C4-2B (cell line): ENCODE measurements around the gene IL11.

Experiments used
- CTCF ChIP-seq: fragments of 450-650 bp; conservative IDR thresholded peaks from 2 replicates; pipeline ENCODE4 v1.5.1; 2017; ENCODE audit warnings: mild to moderate bottlenecking
- ZFX ChIP-seq: fragments of 450-650 bp; IDR thresholded peaks from 2 replicates; pipeline ENCODE4 v1.6.1; 2017

GRCh38 chr19:55385724-55386492, 15.6 kb upstream of the IL11 start, which contains the start of gene RPL28:
- TF ChIP-seq CTCF (no peak), ZFX (no peak)
